AG04449 (cell line): ENCODE data around the gene C19orf38.

Experiments
- CTCF ChIA-PET: fragments of 350-600 bp; formaldehyde crosslinking; extraction: SDS; loops from one replicate; lab custom pipeline; 2021; ENCODE audit warnings: antibody characterized with exemption; lab: Yijun Ruan, JAX
- POLR2A ChIA-PET: fragments of 400-600, 350-600 bp; formaldehyde crosslinking; extraction: SDS; loops from one replicate; lab custom pipeline; 2020; ENCODE audit warnings: antibody characterized with exemption, inconsistent platforms; lab: Yijun Ruan, JAX
- DNase-seq: peaks from one replicate; pipeline ENCODE4 v3.0.0-alpha.2; 2010; ENCODE audit warnings: low read depth, low spot score
- H3K4me3 ChIP-seq: 2 replicates; pipeline ENCODE4 v1.5.1; 2011; ENCODE audit warnings: low read depth, mild to moderate bottlenecking, control low read depth, low read length
- CTCF ChIP-seq: IDR thresholded peaks from one replicate; pipeline ENCODE4 v1.5.1; 2011; ENCODE audit warnings: mild to moderate bottlenecking, moderate library complexity, low read length, control low read depth, inconsistent platforms; ENCODE audit not compliant: insufficient read depth; ENCODE audit errors: missing control alignments

C19orf38 gene

GRCh38 chr19:10819124-10820060, 28.8 kb upstream of the C19orf38 start:
- ChIA-PET CTCF (interaction anchor here (1.6 to 2.1 kb wide), 3 partner anchors 16 to 101 kb away, joined by 5 to 10 read pairs (median 8); partner anchors contain the start of genes DNM2 and TMED1), POLR2A (no interaction called here)
- no peak for DNase-seq
- no peak overlapping the region for H3K4me3 ChIP-seq
- no peak for TF ChIP-seq CTCF

- TF ChIP-seq CTCF, result no peak
- ChIA-PET CTCF (interaction anchor here (0.9 to 2.7 kb wide), 5 partner anchors 13 to 103 kb away, joined by 4 to 10 read pairs (median 4); partner anchors contain the start of genes CARM1 and DNM2), POLR2A (no interaction called here)
- H3K4me3 ChIP-seq, result no peak overlapping the region
- no peak for DNase-seq
These were observed 28.0 kb upstream of the C19orf38 start for GRCh38 chr19:10820173-10820572.

GRCh38 chr19:10823690-10824089, 24.5 kb upstream of the C19orf38 start:
- ChIA-PET CTCF (interaction anchor here (1.2 to 3.0 kb wide), 3 partner anchors 10 to 106 kb away, joined by 3 to 14 read pairs (median 6); partner anchors contain the start of gene DNM2), POLR2A (interaction anchor here (1.2 kb wide), 1 partner anchor 12 kb away, joined by 5 read pairs; the partner anchor contains the start of gene TMED1)
- no peak overlapping the region for H3K4me3 ChIP-seq
- DNase-seq, result no peak
- TF ChIP-seq CTCF, result no peak

GRCh38 chr19:10826231-10826630, 22.0 kb upstream of the C19orf38 start:
- ChIA-PET POLR2A (interaction anchor here (1.3 kb wide), 1 partner anchor 10 kb away, joined by 4 read pairs; the partner anchor contains the start of gene TMED1), CTCF (interaction anchor here (1.4 kb wide), 1 partner anchor 10 kb away, joined by 5 read pairs; the partner anchor contains the start of gene TMED1)
- no peak for TF ChIP-seq CTCF

GRCh38 chr19:10826846-10827245, 21.4 kb upstream of the C19orf38 start:
- CTCF ChIA-PET, result interaction anchor here (1.4 to 3.0 kb wide), 2 partner anchors 9 to 38 kb away, joined by 5 to 16 read pairs; partner anchors contain the start of gene TMED1

More at GRCh38 chr19:10826231-10826630, 22.0 kb upstream of the C19orf38 start:
- H3K4me3 ChIP-seq, result no peak overlapping the region
- no peak for DNase-seq

More at GRCh38 chr19:10826846-10827245, 21.4 kb upstream of the C19orf38 start:
- POLR2A ChIA-PET, result interaction anchor here (0.7 to 1.3 kb wide), 2 partner anchors 9 kb away, joined by 4 read pairs; partner anchors contain the start of gene TMED1
- TF ChIP-seq CTCF, result no peak
- no peak for DNase-seq
- H3K4me3 ChIP-seq, result no peak overlapping the region
